ENCODE data around the gene MYL9. TPM values are rescaled to one million over a fixed set of nuclear protein-coding genes. Genes with fewer than 3 reads are reported as not detected.
A peak's percentile ranks its signal among the peaks of the same experiment; 100 is the strongest.

MYL9 gene
- total and polyA plus RNA-seq, 2 of the 4 experiments (the other 2 are of a cell fraction): 97.5 to 425 TPM

- TF ChIP-seq ELK1 (IDR thresholded peaks at IDR 0.05; ENCODE audit: borderline replicate concordance, low read depth, low read length) (no peak), MAFK (IDR thresholded peaks at IDR 0.05; ENCODE audit: low read depth, low read length) (no peak)
Observed at GRCh38 chr20:36548006-36548315, 6.6 kb downstream of the MYL9 start (continued).

- in situ Hi-C loops (cut with MboI; ENCODE audit: low sequenced_read_pairs) (no loop called here), intact Hi-C loops (cut with micrococcal nuclease) (no loop called here), dilution Hi-C loops (cut with HindIII; ENCODE audit: low sequenced_read_pairs, unreplicated experiment) (no loop called here)
- Histone ChIP-seq H3K4me2 (ENCODE audit: low read depth, low read length) (no peak overlapping the region), H2AK5ac (ENCODE audit: low read depth, low read length) (peak overlapping the region; percentile 21; the same call in 1 of the 2 replicates), H3K56ac (ENCODE audit: extremely low read depth, insufficient read depth, low read length) (no peak overlapping the region), H4K20me1 (ENCODE audit: insufficient read depth, low read length) (peaks cover 73% of the 10 kb centered on the region), H3K9me3 (ENCODE audit: control insufficient read depth, insufficient read depth, low read length) (no peaks in the 10 kb centered on the region), H2BK20ac (ENCODE audit: low read depth, low read length) (no peak overlapping the region), H4K5ac (ENCODE audit: low read depth, low read length) (no peak overlapping the region), H2BK5ac (ENCODE audit: low read depth, low read length, poor library complexity, severe bottlenecking) (no peak overlapping the region), H3K36me3 (ENCODE audit: control insufficient read depth, insufficient read depth, low read length) (peaks cover 46% of the 10 kb centered on the region), H3K27me3 (ENCODE audit: control insufficient read depth, insufficient read depth, low read length) (no peaks in the 10 kb centered on the region), H3K4ac (ENCODE audit: low read depth, low read length) (no peak overlapping the region), H4K91ac (ENCODE audit: insufficient read depth, low read depth, low read length) (no peak overlapping the region), H2BK120ac (ENCODE audit: low read depth, low read length) (no peak overlapping the region), H4K8ac (ENCODE audit: low read depth in 2 of 2, low read length in 2 of 2) (no peak overlapping the region), H3K23ac (ENCODE audit: low read depth, low read length) (no peak overlapping the region), H3K18ac (ENCODE audit: low read depth, low read length) (no peak overlapping the region), H3K79me1 (ENCODE audit: low read depth in 1 of 2, low read length in 2 of 2) (peaks cover 13 to 65% of the 10 kb centered on the region in 2 experiments; a peak in 3 of 4 replicates), H2AK9ac (replicated peaks; ENCODE audit: low read depth, low read length, poor library complexity) (peak overlapping the region; percentile 81), H3K14ac (replicated peaks; ENCODE audit: low read depth, low read length) (no peak overlapping the region), H3K4me1 (ENCODE audit: control insufficient read depth, insufficient read depth, low read length) (peaks cover 8% of the 10 kb centered on the region), H3K27ac (ENCODE audit: insufficient read depth, low read length) (no peak overlapping the region), H2AFZ (replicated peaks; ENCODE audit: low read length, poor library complexity) (no peak overlapping the region), H3K9me1 (ENCODE audit: insufficient read depth, low read length) (peaks cover 13% of the 10 kb centered on the region), H2BK15ac (ENCODE audit: low read depth, low read length) (no peak overlapping the region), H3K4me3 (ENCODE audit: insufficient read depth, low read depth, low read length) (no peak overlapping the region), H3K9ac (ENCODE audit: low read depth, low read length) (no peak overlapping the region)
- ATAC-seq (ENCODE audit: low read depth): no peak
- ChIA-PET POLR2A (ENCODE audit: unreplicated experiment) (interaction anchor here (0.7 kb wide), 1 partner anchor 139 kb away, joined by 8 read pairs; no protein-coding TSS in a partner anchor), CTCF (no interaction called here)
- TSS peak; percentile 90 for BruUV-seq (replicated peaks)
- WGBS, 2 experiments (ENCODE audit: extremely low coverage in 2 of 2, insufficient read length in 1 of 2): no CpG with 5 or more reads among the region's 23 CpGs
- no peak for DNase-seq
- TF ChIP-seq MAZ (IDR thresholded peaks at IDR 0.05; ENCODE audit: borderline replicate concordance, low read depth, low read length): no peak
- TF ChIP-seq POLR2A (IDR thresholded peaks at IDR 0.05; ENCODE audit: low read depth, low read length): no peak
- no peak for TF ChIP-seq USF2 (IDR thresholded peaks at IDR 0.05; ENCODE audit: low read depth, low read length)
- TF ChIP-seq CHD1 (IDR thresholded peaks at IDR 0.05; ENCODE audit: low read depth, low read length): no peak
- no peak for TF ChIP-seq MXI1 (IDR thresholded peaks at IDR 0.05; ENCODE audit: borderline replicate concordance, low read depth, low read length)
- no peak for TF ChIP-seq CEBPB (IDR thresholded peaks at IDR 0.05; ENCODE audit: low read depth, low read length)
- no peak for TF ChIP-seq NFE2L2 (IDR thresholded peaks at IDR 0.05; ENCODE audit: low read depth, low read length)
- TF ChIP-seq RAD21 (IDR thresholded peaks at IDR 0.05; ENCODE audit: low read length): no peak
- no peak for TF ChIP-seq RFX5 (IDR thresholded peaks at IDR 0.05; ENCODE audit: low read depth, low read length)
- TF ChIP-seq RCOR1 (IDR thresholded peaks at IDR 0.05; ENCODE audit: insufficient replicate concordance, low read length): no peak
- no peak for TF ChIP-seq SMC3 (IDR thresholded peaks at IDR 0.05; ENCODE audit: low read depth, low read length)
- TF ChIP-seq FOS (IDR thresholded peaks at IDR 0.05; ENCODE audit: low read depth, low read length): no peak
Observed at GRCh38 chr20:36548704-36549627, 7.6 kb downstream of the MYL9 start.
